ENCODE results near the gene COL15A1.
"Not testable (repeated sequence)": the region's sequence is repeated elsewhere in the genome, so short reads cannot be mapped to it uniquely, and the experiment has no call there.

COL15A1 gene

DNA sequence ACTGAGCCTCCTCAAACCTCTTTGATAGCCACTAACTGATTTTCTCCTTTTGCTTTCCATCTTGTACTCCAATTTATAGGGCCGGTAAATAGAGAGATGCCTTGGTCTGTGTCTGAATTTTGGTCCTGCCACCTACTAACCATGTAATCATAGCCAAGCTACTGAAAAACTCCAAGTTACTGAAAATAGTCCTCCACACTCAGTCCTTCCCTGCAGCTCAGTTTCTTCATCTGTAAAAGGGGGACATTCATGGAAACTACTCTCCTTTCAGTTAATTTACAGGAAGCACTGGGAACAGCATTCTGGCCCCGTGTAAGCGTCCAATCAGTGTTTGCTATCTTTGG, 131.2 kb downstream of the COL15A1 start:
- DNase-seq (ENCODE audit: low read depth in 2 of 3, low spot score in 2 of 3), result no peak

DNA sequence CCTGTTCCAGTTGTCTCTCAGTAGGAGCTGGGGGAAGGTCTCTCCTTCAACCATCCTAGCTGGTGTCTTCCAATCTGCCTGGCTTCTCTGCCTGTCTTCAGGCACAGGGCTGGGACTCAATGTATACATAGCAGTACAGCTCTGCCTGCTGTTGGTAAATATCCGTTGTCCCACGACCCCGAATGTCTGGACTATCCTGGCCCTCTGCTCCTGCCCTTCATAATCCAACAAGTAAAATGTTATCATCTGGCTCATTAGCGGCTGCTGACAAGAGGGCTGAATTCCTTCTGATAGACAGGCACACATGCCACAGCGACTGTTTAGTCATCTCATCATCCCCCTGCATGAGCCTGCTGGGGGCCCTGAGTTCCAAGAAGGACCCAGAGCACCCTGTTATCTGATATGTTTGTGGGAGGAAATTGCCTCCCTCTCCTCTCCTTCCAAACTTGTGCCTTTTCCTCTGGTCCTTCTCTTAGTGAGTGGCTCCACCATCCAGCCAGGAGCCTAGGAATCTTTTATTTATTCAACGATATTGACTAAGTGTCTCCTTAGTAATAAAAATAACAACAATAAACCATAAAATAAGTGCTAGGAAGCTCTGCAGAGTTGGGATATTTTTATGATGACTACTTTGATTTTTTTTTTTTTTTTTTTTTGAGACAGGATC, 131.7 kb downstream of the COL15A1 start:
- DNase-seq (ENCODE audit: low read depth in 2 of 3, low spot score in 2 of 3), result no peak

DNA sequence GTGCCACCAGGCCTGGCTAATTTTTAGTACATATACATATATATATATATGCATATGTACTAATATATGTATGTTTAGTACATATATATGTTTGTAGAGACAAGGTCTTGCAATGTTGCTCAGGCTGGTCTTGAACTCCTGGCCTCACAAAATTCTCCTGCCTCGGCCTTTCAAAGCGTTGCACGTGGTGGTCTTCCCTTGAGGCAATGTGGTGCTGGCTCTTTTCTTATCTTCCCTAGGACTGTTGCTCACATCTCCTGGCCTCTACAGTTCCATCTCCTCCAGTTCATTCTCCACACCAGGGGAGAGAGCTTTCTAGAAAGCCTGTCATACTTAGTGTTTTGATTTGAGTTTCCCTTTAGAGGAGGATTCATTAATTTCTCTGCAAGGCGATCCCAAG, 132.3 kb downstream of the COL15A1 start:
- DNase-seq (ENCODE audit: low read depth in 2 of 3, low spot score in 2 of 3), result no peak

DNA sequence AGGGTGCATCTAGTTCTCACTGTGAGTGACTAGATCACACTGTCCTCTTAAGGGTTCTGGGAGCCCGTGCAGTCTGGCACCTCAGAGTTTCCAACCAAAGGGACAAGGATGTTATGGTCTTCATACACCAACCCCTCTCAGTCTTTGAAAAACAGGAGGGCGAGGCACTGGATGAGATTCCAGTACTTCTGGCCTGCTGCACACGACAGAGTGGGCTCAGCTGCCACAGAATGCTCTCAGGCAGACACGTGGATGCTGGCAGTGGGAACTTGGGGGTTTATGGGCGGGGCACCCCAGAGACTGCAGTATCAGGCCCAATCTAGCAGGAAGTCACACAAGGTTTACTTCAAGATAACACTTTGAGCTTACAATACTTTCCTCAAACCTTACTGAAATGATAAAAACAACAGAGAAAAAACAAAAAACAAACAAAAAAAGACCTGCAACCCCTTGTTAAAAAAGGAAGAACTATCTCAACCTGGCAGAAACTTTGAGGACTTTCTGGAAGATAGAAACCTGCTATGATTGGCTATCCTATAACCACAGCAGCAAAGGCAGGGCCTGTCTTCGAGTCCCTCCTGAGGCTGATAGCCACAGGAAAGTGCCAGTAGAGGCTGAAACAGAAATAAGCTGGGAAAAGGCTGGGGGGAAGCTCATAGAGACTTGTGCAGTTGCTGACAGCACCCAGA, 132.9 kb downstream of the COL15A1 start:
- DNase-seq (ENCODE audit: low read depth in 2 of 3, low spot score in 2 of 3), result no peak

DNA sequence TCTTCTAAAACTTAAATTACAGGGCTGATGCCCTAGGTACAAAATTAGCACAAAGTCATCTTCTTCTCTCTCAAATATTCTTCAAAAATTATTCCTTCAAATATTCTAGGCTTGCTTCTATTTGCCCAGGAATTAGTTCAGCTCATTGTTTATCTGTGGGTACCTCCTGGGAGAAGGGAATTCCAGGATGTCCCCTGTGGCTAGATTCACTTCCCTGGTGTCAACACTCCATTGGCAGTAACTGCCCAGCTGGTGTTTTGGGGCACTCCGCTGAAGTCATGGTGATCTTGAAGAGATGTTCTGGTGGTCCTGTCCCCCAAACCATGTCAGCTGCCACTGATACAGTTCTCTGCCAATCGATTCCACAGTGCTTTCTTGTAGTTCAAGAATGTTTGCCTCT, 135.0 kb downstream of the COL15A1 start:
- no peak for DNase-seq (ENCODE audit: low read depth in 2 of 3, low spot score in 2 of 3)

DNA sequence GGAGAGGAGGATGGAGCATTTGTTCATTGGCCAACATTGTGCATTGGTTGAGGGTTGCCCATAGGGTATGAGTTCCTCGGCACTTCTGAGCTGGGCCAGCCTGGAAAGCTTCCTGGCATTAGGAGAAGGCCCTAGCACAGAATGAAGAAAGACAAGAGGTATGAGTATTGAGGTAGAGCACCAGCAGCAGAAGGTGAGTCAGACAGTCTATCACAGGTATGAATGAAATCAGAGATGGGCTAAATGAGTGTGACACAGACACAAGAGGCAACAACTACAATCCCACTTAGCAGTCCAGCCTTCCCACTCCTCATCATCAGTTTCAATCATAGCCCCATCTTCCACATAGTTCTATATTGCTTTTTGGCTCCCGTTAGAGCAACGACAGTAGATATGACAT, 135.8 kb downstream of the COL15A1 start:
- no peak for DNase-seq (ENCODE audit: low read depth in 2 of 3, low spot score in 2 of 3)

DNA sequence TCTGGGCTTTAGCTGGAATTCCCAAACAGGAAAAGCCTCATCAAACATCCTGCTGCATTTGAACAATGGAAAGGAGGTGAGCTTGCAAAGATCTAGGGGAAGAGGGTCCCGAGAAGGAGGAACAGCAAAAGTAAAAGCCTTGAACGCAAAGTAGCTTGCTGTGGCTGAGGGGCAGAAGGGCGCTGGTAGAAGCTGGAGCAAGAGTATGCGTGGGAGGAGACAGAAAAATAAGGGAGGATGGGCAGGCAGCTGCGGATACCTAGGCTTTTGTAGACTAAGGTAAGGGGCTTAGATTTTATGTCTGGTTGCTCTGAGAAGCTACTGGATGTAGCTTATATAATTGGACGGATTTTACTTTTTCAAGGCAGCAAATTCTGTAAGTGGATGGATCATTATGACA, 139.3 kb downstream of the COL15A1 start:
- DNase-seq (ENCODE audit: low read depth in 2 of 3, low spot score in 2 of 3), result no peak

DNA sequence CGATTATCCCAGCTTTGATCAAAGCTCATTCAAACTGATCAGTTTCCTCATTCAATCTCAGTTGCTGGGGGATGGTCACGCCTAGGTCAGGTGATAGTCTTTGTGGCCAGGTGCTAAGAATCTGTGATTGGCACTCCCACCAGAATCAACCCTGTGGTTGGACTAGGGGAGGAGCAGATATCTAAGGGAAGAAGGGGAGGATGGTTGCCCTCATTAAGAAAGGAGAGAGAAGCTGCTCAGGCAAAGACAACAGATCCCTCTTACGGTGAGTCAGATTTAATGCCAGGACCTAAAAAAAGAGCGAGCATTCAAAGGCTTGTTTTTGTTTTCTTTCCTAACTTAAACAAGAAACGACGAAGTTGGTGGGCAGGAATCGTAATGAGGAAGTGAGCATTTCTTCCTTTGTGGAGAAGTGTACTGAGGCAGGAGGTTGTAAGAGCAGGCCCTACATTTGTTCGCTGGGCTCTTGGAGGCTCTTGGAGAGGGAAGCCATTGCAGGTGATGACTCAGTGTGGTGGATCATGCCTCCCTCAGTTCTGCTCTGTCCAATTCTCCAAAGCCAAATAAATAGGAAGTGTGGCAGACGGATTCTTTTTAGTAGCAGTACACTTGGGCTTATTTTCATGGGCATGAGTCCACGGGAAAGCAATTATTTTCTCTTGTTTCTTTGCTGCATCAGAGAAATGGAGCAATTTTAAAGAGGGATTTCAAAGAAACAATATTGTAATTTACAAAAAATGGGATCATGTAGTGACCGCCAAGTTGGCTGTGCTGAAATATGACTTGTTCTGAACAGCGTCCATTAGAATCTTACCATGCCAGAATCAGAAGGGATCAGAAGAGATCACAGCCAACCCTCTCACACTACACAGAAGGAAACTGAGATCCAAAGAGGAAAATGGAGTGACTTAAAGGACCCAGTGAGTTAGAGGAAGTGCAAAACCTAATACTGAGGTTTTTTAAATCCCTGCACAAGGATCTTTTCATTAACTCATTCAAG, 142.5 kb downstream of the COL15A1 start:
- no peak for DNase-seq (ENCODE audit: low read depth in 2 of 3, low spot score in 2 of 3)

DNA sequence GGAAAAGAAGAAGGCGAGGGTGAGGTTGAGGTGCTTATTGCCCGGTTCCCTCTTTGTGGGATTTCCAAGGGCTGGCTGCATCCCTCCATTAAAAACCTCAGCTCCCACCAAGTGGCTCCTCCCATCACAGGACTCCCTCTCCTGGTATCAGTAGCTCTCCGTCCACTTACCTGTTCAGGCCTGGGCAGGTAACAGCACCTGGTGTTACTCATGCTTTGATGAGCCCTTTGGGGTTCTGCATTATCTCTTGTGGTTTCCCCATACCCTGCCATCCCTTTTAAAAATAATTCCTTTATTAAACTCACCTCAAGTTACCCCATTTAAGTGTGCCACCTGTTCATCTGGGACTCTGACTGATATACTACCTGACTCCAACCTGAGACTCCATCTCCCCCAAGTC, 143.8 kb downstream of the COL15A1 start:
- no peak for DNase-seq (ENCODE audit: low read depth in 2 of 3, low spot score in 2 of 3)

DNA sequence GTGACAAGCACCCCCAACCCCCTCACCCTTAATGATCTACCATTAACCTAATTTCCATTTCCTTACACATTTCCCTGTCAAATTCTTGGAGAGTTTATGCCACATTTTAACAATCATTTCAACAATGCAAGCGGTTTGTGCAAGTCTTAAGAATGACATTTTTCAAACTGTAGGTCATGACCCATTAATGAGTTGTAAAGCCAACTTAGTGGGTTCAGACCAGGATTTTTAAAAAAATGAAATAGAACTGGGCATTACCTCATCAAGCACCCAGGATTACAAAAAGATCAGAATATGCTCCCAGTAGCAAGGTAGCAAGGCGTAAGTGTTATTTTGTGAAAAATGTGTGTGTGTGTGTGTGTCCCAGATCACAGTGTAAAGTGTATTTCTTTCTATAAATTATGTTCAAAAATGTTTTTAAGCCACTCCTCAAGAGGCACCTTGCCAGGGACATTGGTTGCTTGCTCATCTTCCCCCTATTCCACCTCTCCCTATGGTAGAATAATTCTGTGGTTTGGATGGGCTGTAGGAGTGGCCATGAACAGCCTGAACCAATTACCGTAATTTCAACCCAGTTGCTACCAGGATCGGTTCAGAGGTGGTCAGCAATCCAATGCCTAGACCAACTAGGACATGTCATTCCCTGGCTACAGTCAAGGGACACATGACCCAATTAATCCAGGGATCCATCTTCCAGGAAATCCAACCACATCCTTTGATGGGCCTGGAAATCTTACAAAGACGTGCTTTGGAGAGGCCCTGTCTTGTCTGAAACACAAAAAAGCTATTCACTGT, 146.8 kb downstream of the COL15A1 start:
- no peak for DNase-seq (ENCODE audit: low read depth in 2 of 3, low spot score in 2 of 3)

DNA sequence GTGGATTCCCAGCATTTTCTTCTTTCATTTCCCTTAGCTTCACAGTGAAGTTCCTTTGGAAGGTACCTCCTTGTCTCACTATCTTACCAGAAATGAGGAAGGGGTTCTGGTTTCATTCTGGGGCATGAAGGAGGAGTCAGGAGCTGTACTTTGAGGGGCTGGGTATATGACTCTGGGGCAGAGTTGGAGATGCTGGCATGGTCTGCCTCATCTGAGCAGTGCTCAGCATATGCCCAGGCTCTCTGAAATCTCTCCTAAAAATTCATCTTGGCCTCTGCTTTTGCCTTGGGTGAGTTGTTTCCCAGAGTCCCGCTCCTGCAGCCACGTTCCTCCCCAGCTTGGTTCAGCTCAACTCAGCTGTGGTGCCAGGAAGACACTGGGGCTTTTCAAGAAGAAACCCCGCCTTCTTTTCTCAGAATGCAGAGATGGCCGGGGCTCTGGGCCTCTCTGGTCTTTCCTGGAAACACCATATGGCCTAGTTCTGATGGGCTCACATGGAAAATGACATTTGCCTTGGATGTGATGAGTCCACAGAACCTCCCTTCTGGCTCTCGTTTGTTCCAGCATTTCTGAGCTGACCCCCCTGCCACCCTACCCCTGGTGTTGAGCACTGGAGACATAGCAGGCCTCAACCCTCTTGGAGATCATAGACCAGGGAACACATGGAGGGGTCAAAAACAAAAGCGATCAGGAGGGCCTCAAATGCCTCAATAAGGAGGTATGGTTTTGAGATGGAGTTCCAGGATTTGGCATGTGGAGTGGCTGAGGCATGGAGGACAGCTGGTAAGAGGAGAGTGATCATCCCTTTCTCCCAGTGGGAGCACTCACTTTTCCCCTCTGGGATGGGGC, 149.2 kb downstream of the COL15A1 start:
- peak in 1 of 3 experiments; percentile 25 for DNase-seq (ENCODE audit: low read depth in 2 of 3, low spot score in 2 of 3)

DNA sequence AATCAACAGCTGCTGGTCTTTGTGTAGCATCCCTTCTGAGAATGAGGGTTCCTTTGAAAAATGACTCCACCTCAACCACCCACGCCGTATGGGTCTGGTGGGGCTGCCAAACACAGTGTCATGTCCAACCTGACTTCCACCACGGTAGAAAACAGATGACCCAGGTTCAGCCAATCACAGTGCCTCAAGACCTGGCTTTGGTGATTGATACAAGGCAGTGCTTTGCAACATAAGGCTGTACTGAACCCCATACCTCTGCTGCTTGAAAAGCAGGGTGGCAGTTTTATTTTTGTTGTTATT, 149.7 kb downstream of the COL15A1 start:
- DNase-seq (ENCODE audit: low read depth in 2 of 3, low spot score in 2 of 3), result peak in 1 of 3 experiments; percentile 33

DNA sequence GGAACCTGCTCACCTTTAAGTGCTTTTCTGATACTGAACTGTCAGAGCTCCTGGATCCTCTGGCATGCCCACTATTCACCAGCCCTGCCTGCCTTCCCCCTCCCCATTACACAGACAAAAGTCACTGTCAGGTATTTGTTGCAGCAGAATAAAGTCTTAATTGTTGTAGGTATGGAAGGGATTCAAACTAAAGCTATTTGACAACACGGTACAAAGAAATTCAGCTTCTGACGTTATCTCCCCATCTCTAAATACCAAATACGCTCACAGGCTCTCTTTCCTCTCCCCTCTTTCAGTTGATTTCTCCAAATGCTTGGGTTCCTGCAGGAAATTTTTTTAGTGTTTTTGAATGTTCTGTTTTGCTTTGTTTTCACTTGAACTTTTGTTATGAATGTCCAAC, 151.9 kb downstream of the COL15A1 start:
- no peak for DNase-seq (ENCODE audit: low read depth in 2 of 3, low spot score in 2 of 3)

DNA sequence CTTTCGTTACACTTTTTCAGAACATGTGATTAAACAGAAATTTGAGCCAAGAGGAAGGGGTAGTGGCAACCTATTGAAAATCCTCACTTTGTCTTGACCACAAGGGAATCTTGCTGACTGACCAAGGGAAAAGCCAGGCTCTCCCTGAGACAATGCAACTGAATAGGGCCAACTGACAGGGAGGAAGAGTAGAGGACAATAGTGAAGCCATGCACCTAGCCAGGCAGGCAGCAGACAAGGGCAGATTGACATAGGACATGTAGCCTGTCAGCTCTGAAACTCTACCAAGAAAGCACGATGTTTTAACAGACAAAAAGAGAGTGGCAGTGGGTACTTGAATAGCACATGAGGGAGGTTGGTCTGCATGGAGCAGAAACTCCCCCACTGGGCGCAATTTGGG, 152.7 kb downstream of the COL15A1 start:
- no peak for DNase-seq (ENCODE audit: low read depth in 2 of 3, low spot score in 2 of 3)

DNA sequence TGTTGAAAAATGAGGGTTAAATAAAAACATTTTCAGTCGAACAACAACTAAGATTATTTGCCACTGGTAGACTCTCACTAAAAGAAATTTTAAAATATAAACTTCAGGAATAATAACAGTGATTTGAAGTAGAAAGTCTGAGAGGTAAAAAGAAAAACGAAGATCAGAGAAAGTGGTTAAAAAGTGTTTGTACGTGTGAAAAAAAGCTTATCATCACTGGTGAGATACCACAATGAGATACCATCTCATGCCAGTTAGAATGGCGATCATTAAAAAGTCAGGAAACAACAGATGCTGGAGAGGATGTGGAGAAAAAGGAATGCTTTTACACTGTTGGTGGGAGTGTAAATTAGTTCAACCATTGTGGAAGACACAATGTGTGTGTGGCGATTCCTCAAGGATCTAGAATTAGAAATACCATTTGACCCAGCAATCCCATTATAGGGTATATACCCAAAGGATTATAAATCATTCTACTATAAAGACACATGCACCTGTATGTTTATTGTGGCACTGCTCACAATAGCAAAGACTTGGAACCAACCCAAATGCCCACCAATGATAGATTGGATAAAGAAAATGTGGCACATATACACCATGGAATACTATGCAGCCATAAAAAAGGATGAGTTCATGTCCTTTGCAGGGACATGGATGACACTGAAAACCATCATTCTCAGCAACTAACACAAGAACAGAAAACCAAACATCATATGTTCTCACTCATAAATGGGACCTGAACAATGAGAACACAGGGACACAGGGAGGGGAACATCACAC, 156.3 kb downstream of the COL15A1 start:
- DNase-seq (ENCODE audit: low read depth in 2 of 3, low spot score in 2 of 3), result not testable (repeated sequence)

DNA sequence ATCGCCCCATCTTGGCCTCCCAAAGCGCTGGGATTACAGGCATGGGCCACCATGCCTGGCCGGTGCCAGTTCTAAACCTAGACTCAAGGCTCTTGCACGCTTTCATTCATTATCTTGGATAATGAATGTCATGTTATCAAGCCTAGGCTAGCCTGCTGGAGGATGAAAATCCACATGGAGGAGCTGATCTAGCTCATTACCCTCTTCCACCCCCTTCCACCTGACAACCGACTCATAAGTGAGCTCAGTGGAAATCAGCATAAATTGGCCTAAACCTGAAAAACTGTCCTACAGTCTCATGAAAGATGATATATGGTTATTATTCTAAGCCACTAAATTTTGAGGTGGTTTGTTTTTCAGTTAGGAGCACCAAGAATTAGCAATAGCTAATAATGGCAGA, 157.6 kb downstream of the COL15A1 start:
- DNase-seq (ENCODE audit: low read depth in 2 of 3, low spot score in 2 of 3), result no peak

DNA sequence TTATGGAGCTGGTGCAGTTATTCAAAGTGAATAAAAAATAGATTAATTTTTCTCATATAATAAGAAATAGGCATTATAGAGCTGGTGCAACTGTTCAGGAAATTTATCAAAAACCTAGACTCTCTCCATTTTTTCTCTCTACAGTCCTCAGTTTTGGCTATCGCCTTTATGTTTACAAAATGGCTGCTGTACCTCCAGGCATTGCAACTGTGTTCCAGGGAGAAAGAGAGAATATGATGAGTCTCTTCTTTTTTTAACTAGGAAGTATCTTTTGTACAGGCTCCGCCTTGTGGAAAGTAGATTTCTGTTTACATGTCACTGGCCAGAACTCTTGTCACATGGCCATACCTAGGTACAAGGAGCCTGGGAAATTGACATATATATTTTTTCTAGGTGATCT, 158.1 kb downstream of the COL15A1 start:
- DNase-seq (ENCODE audit: low read depth in 2 of 3, low spot score in 2 of 3), result no peak

DNA sequence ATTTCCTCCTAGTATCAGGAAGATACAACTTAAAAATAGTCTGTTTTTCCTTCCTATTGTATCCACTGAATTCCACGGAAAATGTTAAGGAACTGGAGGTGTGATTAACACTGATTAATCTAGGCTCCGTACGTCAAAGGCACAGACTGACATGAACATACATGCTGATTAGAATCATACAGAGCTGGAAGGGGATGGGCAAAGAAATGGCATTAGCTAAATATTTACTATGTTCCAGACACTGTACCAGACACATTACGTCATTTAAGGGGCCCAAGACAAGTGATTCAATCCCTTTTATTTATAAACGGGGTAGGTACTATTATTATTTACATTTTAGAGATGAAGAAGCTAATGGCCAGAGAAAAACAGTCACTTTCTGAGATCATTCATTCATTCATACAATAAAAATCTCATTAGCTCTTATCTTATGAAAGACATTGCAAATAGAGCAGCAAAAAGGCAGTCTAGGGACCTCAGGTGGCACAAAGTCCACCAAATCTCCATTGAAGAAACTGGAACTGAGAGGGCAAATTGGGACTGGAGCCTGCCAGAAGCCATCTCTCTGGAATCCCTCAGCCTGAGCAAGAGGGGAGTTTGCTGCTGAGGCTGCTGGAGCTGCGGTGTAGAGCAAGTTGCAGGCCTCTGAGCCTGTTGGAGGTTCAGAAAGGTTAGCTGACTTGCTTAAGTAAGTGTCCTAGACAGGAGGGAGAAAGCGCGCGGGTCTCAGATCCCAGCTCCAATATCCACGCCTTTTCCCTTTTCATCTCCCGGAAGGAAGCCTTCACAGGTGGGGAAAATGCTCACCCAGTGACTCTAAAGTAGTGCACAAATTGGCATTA, 159.6 kb downstream of the COL15A1 start:
- no peak for DNase-seq (ENCODE audit: low read depth in 2 of 3, low spot score in 2 of 3)

Measured in activated CD8-positive, alpha-beta memory T cell treated with anti-CD3 and anti-CD28 coated beads for 48 hours (primary cell).